Psoas muscle (tissue), 8 donors: ENCODE data around the gene STK32A. TPM values are rescaled to one million over a fixed set of nuclear protein-coding genes. Genes with fewer than 3 reads are reported as not detected.

ENCODE experiments used
- ATAC-seq, 4 donors: fragments of 200-7000 bp; cut with Tn5 transposase; one replicate each; pipeline ENCODE4 v1.9.1; 2020; ENCODE audit warnings: moderate library complexity in 3 of 4, mild to moderate bottlenecking in 2 of 4
- DNase-seq, 2 donors: peaks; one replicate each; pipeline ENCODE4 v3.0.0-alpha.2; 2020
- H3K27ac ChIP-seq: fragments of 200-600 bp; one replicate; pipeline ENCODE4 v1.8.0; 2022
- H3K27me3 ChIP-seq, 3 donors: fragments of 200-600 bp in 1 of 3; one replicate each; pipeline versions ENCODE4 v1.6.1 to v1.8.0; 2013 to 2022; ENCODE audit warnings: low read length in 2 of 3, mild to moderate bottlenecking in 2 of 3, moderate library complexity in 1 of 3; ENCODE audit not compliant: insufficient read depth in 3 of 3
- H3K36me3 ChIP-seq, 2 donors: fragments of 200-600 bp in 1 of 2; one replicate each; pipeline versions ENCODE4 v1.6.1 to v1.8.0; 2013 to 2022; ENCODE audit warnings: low read depth in 1 of 2, mild to moderate bottlenecking in 1 of 2, moderate library complexity in 1 of 2; ENCODE audit not compliant: insufficient read depth in 1 of 2
- H3K4me1 ChIP-seq: fragments of 200-600 bp; one replicate; pipeline ENCODE4 v1.8.0; 2022
- H3K4me3 ChIP-seq: fragments of 200-600 bp; one replicate; pipeline ENCODE4 v1.8.0; 2022; ENCODE audit warnings: mild to moderate bottlenecking
- H3K9me3 ChIP-seq: fragments of 200-600 bp; one replicate; pipeline ENCODE4 v1.8.0; 2022
- WGBS, 3 donors: extraction: QIAGEN DNeasy Blood & Tissue Kit; methylation state at CpG; one replicate each; pipeline versions ENCODE4 v1.1.6 to v1.1.7; 2013; 5-methylcytosine and 5-hydroxymethylcytosine counted together
- intact Hi-C, 2 donors: fragments of 100-400 bp; cut with DNase I; formaldehyde crosslinking; loops; one replicate each; pipeline versions ENCODE4 v1.11.0 to v1.14.2; 2022
- polyA plus RNA-seq, 3 donors: library from polyadenylated mRNA; stranded (reverse); fragments of 200-250 nt; gene quantifications; one replicate each; pipeline ENCODE4 v1.2.3, GENCODE V29; 2013
- total RNA-seq, 4 donors: library from RNA; stranded (reverse); fragmentation: NEBNext Ultra II Directional in 2 of 4; extraction: Animal tissue kit (Norgen Biotek cat#: 25700) in 2 of 4; gene quantifications; one replicate each; pipeline versions ENCODE4 v1.2.1 to v1.2.4, GENCODE V29; 2021 to 2023
- TF ChIP-seq, protein P1 (sequence below): fragments of 200-600 bp; IDR thresholded peaks from one replicate; pipeline ENCODE4 v1.8.0; 2022; ENCODE audit warnings: antibody characterized with exemption
- donor health status: healthy with polysubstance abuse.
- donor health status: DM: no; HTN: no; CAD: no; lungs with moderate emphysema.
- donor health status: Bipolar disorder and iron deficiency.
- donor health status: healthy.
- donor health status: DM: yes; HTN: yes; CAD: no.
- donor health status: DM: no; HTN: no; CAD: no.
- donor health status: DM: no; HTN: no; CAD: no.
- donor health status: DM: yes; HTN: yes; CAD: no.

STK32A gene
- total and polyA plus RNA-seq, 7 donors: 0.09 to 2.6 (median 0.30) TPM

DNA sequence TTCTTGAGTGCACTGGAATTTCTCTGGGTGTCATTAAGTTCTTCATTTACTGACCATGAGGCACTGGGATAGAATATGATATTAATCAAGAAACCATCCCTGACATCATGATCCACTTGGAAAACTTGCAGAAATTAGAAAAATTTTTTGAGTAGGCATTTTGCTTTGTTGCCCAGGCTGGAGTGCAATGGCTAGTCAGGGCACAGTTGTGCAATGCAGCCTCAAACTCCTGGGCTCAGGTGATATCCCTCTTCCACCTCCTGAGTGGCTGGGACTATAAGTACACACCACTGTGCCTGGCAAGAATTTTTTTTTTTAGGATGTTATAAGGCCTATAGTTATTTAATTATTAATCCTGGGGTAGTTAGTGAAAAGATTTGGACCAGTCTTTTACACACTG is 106.5 kb downstream of the STK32A start:
- intact Hi-C loops: no loop called here
- no peak overlapping the region for H3K4me3 ChIP-seq
- TF ChIP-seq, protein P1, sequence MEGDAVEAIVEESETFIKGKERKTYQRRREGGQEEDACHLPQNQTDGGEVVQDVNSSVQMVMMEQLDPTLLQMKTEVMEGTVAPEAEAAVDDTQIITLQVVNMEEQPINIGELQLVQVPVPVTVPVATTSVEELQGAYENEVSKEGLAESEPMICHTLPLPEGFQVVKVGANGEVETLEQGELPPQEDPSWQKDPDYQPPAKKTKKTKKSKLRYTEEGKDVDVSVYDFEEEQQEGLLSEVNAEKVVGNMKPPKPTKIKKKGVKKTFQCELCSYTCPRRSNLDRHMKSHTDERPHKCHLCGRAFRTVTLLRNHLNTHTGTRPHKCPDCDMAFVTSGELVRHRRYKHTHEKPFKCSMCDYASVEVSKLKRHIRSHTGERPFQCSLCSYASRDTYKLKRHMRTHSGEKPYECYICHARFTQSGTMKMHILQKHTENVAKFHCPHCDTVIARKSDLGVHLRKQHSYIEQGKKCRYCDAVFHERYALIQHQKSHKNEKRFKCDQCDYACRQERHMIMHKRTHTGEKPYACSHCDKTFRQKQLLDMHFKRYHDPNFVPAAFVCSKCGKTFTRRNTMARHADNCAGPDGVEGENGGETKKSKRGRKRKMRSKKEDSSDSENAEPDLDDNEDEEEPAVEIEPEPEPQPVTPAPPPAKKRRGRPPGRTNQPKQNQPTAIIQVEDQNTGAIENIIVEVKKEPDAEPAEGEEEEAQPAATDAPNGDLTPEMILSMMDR: no peak
- H3K9me3 ChIP-seq: no peaks in the 10 kb centered on the region
- H3K27ac ChIP-seq: no peak overlapping the region
- no peaks in the 10 kb centered on the region for H3K27me3 ChIP-seq
- ATAC-seq (no peak), DNase-seq (no peak)
- H3K36me3 ChIP-seq: no peaks in the 10 kb centered on the region
- H3K4me1 ChIP-seq: no peaks in the 10 kb centered on the region

DNA sequence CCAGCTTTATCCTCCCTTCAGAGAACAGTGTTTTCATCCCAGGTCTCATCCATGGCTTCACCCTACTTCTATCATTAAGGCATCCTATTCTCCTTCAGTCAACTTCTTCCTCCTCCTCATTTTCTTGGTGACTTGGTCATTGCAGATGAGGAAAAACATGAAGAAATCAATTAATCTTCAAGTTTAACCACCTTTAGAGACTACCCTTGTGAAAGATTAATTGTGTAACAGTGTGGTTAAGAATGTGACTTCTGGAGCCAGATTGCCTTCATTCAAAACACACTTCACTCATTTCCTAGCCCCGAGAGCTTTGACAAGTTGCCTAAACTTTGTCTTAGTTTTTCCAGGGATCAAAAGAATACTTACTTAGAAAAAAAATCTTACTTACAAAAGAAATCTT is 110.0 kb downstream of the STK32A start:
- WGBS, 3 donors: 29 to 75% (median 34%) methylated on average over 1 of the region's 1 CpG
- H3K4me1 ChIP-seq: no peaks in the 10 kb centered on the region

DNA sequence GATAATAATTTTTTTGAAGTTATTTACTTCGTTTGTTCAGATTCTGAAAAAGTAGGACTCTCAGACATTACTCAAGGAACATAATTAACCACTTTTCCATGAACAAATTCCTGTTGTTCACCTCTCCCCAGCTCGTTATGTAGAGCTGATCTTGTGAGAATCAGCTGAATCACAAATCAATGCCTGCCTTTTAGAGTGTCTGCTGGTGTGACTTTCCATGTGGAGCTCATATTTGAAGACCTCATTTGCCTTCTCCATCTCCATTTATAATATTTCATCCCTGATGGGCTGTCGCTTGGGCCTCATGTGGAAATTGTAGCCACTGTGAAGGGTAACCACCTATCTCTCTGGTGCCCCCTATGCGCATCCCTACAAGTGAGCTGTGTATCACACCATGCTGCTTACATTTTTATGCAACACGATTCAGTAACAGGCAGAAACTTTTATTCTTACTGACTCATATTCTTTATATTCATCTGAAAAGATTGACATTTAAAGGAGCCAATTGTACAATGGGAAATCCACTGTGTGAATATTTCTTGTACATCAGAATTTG is 111.3 kb downstream of the STK32A start:
- ATAC-seq: no peak
- TF ChIP-seq, protein P1: no peak
- H3K4me1 ChIP-seq: no peaks in the 10 kb centered on the region
- H3K36me3 ChIP-seq: no peaks in the 10 kb centered on the region
- DNase-seq: no peak
- H3K9me3 ChIP-seq: no peaks in the 10 kb centered on the region
- H3K27me3 ChIP-seq: no peaks in the 10 kb centered on the region
- intact Hi-C loops: no loop called here
- H3K4me3 ChIP-seq: no peak overlapping the region
- no peak overlapping the region for H3K27ac ChIP-seq
- WGBS, 3 donors: 79 to 83% (median 82%) methylated on average over 5 of the region's 5 CpGs

More for the DNA sequence above, 110.0 kb downstream of the STK32A start:
- Histone ChIP-seq H3K4me3 (no peak overlapping the region), H3K27ac (no peak overlapping the region), H3K9me3 (no peaks in the 10 kb centered on the region), H3K36me3 (no peaks in the 10 kb centered on the region), H3K27me3 (no peaks in the 10 kb centered on the region)
- DNase-seq: no peak
- TF ChIP-seq, protein P1: no peak
- ATAC-seq: no peak
- intact Hi-C loops: no loop called here

DNA sequence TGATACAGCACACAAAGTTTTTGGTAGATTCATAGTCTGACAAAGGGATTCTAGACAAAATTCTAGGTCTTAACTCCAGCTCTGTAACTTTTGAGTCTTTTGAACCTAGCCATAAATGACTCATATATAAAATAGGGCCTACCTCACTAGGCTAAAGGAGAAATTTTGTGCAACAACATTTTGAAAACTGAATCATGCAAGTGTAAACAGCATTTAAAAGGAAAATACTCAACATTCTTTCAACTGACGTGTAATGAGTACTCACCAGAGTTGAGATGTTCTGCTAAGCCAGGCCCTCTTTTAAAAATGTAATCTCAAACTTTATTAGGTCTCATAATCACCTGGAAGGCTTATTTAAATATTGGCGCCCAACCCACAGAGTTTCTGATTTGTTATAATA is 113.2 kb downstream of the STK32A start:
- no peak overlapping the region for H3K4me3 ChIP-seq
- no peak overlapping the region for H3K27ac ChIP-seq
- TF ChIP-seq, protein P1: no peak
- no peaks in the 10 kb centered on the region for H3K4me1 ChIP-seq
- DNase-seq: no peak
- H3K36me3 ChIP-seq: no peaks in the 10 kb centered on the region
- intact Hi-C loops: no loop called here
- ATAC-seq: no peak
- H3K27me3 ChIP-seq: no peaks in the 10 kb centered on the region
- WGBS, 3 donors: 90 to 96% (median 94%) methylated on average over 2 of the region's 2 CpGs
- no peaks in the 10 kb centered on the region for H3K9me3 ChIP-seq

DNA sequence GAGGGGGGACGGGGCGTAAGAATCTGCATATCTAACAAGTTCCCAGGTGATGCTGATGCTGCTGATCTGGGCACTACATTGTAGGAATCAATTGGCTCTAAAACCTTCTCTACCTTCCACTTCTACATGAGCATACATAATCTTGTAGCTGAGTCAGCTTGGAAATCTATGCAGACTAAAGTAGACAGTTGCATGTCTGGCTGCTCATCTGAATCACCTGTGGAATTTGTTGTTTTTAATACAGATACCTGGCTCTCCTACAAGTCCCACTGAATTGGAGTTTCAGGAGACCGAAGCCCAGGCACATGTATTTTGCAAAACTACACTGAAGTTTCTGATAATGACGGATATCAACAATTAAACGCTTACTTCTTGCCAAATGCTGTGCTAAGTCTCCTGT is 113.6 kb downstream of the STK32A start:
- Histone ChIP-seq H3K4me1 (no peaks in the 10 kb centered on the region), H3K36me3 (no peaks in the 10 kb centered on the region), H3K4me3 (no peak overlapping the region), H3K9me3 (no peaks in the 10 kb centered on the region), H3K27me3 (no peaks in the 10 kb centered on the region), H3K27ac (no peak overlapping the region)
- TF ChIP-seq, protein P1: no peak
- DNase-seq (no peak), ATAC-seq (no peak)
- WGBS, 3 donors: 94 to 95% (median 95%) methylated on average over 5 of the region's 5 CpGs
- intact Hi-C loops: no loop called here
